Pulmonary artery endothelial cell (primary cell): ENCODE results near the gene DNAJC22. TPM values are rescaled to one million over a fixed set of nuclear protein-coding genes. Genes with fewer than 3 reads are reported as not detected.
"Not testable (repeated sequence)": the region's sequence is repeated elsewhere in the genome, so short reads cannot be mapped to it uniquely, and the experiment has no call there.

ENCODE experiments used
- DNase-seq: peaks from one replicate; pipeline ENCODE4 v3.0.0-alpha.2; 2011; ENCODE audit warnings: low read depth, low spot score
- total RNA-seq: library from RNA; depleted of rRNA; stranded (reverse); fragments of >200 nt; gene quantifications from 2 replicates; pipeline ENCODE4 v1.2.3, GENCODE V29; 2014

Gene DNAJC22
- total RNA-seq, 1 donor from 2014 or later: 0.79 TPM

DNA sequence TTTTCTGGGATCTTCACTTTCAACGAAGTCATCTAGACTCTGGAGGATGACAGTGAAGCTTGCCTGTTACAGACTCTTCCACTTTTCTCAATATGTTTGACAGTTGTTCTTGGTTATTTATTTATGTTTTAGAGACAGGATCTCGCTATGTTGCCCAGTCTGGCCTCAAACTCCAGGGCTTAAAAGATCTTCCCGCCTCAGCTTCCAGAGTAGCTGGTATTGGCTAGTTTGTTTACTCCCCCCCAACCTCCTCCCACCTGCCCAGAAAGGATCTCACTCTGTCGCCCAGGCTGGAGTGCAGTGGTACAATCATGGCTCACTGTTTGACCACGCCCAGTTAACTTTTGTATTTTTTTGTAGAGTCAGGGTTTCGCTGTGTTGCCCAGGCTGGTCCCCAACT, 23.9 kb downstream of the DNAJC22 start:
- no peak for DNase-seq

DNA sequence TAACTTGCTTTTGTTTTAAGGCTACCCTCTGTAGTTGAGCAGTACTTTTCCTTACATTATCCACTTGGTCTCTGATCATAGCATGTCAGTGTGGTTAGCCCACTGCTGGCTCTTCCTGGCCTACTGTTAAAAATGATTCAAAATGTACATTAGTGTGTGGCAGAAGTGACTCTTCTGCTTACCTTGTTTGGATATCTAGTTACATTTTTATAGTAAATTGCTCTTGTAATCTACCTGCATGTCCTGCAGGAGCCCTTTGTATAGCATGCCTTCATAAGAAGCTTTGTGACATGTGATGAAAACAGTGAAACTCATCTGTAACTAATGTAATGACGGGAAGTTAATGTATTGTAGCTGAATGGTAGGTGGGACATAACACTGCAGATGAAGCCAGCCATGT, 28.7 kb downstream of the DNAJC22 start:
- no peak for DNase-seq

DNA sequence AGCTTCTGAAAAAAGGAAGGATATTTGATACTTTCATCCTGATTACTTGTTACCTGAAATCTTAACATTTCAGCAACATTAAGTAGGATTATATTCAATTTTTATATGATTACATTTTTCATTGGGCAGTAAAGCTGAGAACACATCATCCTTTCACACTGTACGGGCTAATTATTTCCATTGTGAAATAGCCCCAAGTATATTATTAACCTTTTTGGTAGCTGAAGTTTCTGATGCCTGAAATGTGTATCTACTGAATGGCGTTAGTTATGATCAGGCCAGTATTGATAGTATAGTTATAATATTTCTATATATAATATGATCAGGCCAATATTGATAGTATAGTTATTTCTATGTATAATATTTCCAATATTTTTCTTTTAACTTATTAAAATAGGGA, 30.7 kb downstream of the DNAJC22 start:
- DNase-seq: no peak

DNA sequence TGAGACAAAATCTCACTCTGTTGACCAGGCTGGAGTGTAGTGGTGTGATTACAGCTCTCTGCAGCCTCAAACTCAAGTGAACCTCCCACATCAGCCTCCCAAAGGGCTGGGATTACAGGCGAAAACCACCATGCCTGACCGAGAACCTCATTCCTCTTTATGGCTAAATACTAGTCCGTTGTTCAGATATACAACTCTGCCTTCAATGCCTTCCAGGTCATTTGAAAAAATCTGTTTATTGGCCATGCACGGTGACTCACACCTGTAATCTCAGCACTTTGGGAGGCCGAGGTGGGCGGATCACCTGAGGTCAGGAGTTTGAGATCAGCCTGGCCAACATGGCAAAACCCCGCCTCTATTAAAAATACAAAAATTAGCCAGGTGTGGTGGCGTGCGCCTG, 33.5 kb downstream of the DNAJC22 start:
- not testable (repeated sequence) for DNase-seq

DNA sequence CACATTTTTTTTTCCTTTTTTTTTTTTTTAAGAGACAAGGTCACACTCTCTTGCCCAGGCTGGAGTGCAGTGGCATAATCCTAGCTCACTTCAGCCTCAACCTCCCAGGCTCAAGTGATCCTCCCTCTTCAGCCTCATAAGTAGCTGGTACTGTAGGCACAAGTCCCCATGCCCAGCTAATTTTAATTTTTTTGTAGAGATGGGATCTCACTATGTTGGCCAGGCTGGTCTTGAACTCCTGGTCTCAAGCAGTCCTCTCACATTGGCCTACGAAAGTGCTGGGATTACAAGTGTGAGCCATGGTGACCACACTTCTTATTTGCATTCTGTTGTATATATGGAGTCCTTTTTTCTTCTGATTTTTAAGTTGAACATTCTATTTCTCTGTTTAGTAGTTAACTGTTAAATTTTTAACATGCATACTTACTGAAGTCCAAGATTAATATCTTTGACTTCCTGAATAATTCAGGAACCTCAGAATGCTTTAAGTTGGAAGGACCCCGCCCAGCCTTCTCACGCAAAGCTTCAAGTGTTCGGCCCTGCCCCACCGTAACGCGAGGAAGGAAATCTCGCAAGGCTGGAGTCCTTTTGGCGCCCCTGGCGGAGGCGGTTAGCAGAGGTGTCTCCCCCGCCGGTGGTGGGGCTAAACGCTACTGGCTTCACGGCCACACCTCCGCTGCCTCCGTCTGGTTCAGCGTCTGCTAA, 42.1 kb downstream of the DNAJC22 start:
- no peak for DNase-seq

DNA sequence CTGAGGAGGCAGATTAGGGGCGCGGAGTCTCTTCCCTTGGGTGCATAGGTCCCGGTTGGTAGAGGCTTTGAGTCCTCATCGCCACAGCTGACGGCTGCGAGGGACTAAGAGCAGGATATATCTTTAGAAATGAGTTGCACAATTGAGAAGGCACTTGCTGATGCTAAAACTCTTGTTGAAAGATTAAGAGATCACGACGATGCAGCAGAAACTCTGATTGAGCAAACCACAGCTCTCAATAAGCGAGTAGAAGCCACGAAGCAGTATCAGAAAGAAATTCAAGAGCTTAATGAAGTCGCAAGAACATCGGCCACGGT, 42.7 kb downstream of the DNAJC22 start:
- no peak for DNase-seq

DNA sequence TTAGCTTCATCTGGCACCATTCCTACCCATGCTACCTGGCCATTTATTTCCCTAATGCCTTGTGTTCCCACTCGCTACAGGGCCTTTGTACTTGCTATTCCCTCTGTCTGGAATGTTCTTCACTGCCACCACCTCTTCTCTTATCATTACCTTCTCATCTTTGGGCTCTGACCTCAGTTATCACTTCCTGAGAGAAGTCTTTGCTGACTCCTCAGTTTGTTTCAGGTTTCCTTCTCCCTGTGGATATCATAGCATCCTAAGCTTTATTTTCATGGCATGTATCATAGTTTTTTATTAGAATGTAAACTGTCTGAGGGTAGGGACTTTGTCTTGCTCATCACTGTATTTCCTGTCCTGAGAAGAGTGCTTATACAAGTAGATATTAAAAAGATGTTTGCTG, 50.3 kb downstream of the DNAJC22 start:
- DNase-seq: no peak

DNA sequence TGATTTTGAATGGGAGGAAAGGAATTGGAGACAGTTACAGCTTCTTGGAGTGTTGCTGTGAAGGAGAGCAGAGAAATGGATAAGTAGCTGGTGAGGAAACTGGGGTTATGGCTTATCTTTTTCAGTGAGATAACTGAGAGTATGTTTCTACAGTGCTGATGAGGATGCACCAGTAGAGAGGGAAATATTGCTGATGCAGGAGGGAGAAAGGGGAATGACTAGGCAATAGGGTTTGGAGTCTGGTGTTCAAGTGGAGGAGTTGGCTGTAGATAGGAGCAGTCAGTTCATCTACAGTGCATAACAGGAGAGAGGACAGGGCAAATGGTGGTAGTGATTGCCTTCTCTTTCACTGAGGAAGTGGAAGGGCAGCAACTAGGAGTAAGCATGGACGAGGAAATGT, 53.6 kb downstream of the DNAJC22 start:
- no peak for DNase-seq

Other genes starting within 250 kb of the DNAJC22 start
- gene LMBR1L, start 236.0 kb upstream of the DNAJC22 start, total RNA-seq: 69.8 and 73.5 TPM in 2 replicates
- gene TUBA1B, start 215.5 kb upstream of the DNAJC22 start, total RNA-seq: 2,136 and 3,345 TPM in 2 replicates
- 1,067 and 1,186 TPM in 2 replicates for gene TUBA1A, start 157.8 kb upstream of the DNAJC22 start, total RNA-seq
- 419 and 740 TPM in 2 replicates for gene TUBA1C, start 81.8 kb upstream of the DNAJC22 start, total RNA-seq
- gene PRPH, start 51.7 kb upstream of the DNAJC22 start, total RNA-seq: 0.26 and 0.53 TPM in 2 replicates
- 16.9 and 19.6 TPM in 2 replicates for gene TROAP, start 23.6 kb upstream of the DNAJC22 start, total RNA-seq
- 0.04 and 0.13 TPM in 2 replicates for gene C1QL4, start 9.7 kb upstream of the DNAJC22 start, total RNA-seq
- gene SPATS2, start 20.6 kb downstream of the DNAJC22 start, total RNA-seq: 44.5 and 45.5 TPM in 2 replicates
- 0.26 and 0.28 TPM in 2 replicates for gene KCNH3, start 192.1 kb downstream of the DNAJC22 start, total RNA-seq
- gene MCRS1, start 221.3 kb downstream of the DNAJC22 start, total RNA-seq: 76.9 and 79.0 TPM in 2 replicates